HepG2 (cell line): Measurements from ENCODE around the gene SSTR5. TPM values are rescaled to one million over a fixed set of nuclear protein-coding genes. Genes with fewer than 3 reads are reported as not detected.

Source experiments
- ATRX ChIP-seq: sonication (generic); formaldehyde crosslinking; IDR thresholded peaks from 2 replicates; pipeline ENCODE4 v1.4.0; 2020; ENCODE audit warnings: missing genetic modification reagents, borderline replicate concordance
- GABPB1 ChIP-seq: IDR thresholded peaks from 2 replicates; pipeline ENCODE4 v1.6.1; 2016; ENCODE audit warnings: mild to moderate bottlenecking, missing genetic modification reagents, moderate library complexity, missing compliant biosample characterization
- MXD4 ChIP-seq: IDR thresholded peaks from 2 replicates; pipeline ENCODE4 v1.6.1; 2016; ENCODE audit warnings: mild to moderate bottlenecking, missing biosample characterization, missing genetic modification reagents
- POLR2A ChIP-seq, 2 experiments: IDR thresholded peaks; 2 replicates each; pipeline ENCODE4 v1.6.1; 2011; ENCODE audit warnings: low read depth in 2 of 2, low read length in 2 of 2, mild to moderate bottlenecking in 1 of 2, moderate library complexity in 1 of 2; ENCODE audit not compliant: insufficient read depth in 1 of 2
- ZFP90 ChIP-seq: sonication (generic); formaldehyde crosslinking; IDR thresholded peaks from 2 replicates; pipeline ENCODE4 v1.8.0; 2022; ENCODE audit warnings: missing genetic modification reagents, mild to moderate bottlenecking, inconsistent platforms, borderline replicate concordance
- ZKSCAN1 ChIP-seq: fragments of 150-350 bp; IDR thresholded peaks from 2 replicates; pipeline ENCODE4 v1.6.1; 2014; ENCODE audit warnings: low read length
- ZNF180 ChIP-seq: sonication (generic); formaldehyde crosslinking; IDR thresholded peaks from 2 replicates; pipeline ENCODE4 v1.4.0; 2020; ENCODE audit warnings: low read depth, missing genetic modification reagents, borderline replicate concordance
- ZNF230 ChIP-seq: sonication (generic); formaldehyde crosslinking; IDR thresholded peaks from 2 replicates; pipeline ENCODE4 v1.4.0; 2020; ENCODE audit warnings: mild to moderate bottlenecking, missing genetic modification reagents
- ZNF326 ChIP-seq: sonication (generic); formaldehyde crosslinking; IDR thresholded peaks from 2 replicates; pipeline ENCODE4 v1.4.0; 2020; ENCODE audit warnings: missing genetic modification reagents, borderline replicate concordance
- ZNF562 ChIP-seq: sonication (generic); formaldehyde crosslinking; IDR thresholded peaks from 2 replicates; pipeline ENCODE4 v1.8.0; 2022; ENCODE audit warnings: missing genetic modification reagents, borderline replicate concordance
- ZNF773 ChIP-seq: sonication (generic); formaldehyde crosslinking; IDR thresholded peaks from 2 replicates; pipeline ENCODE4 v1.4.0; 2020; ENCODE audit warnings: missing genetic modification reagents, borderline replicate concordance
- ZNF792 ChIP-seq: IDR thresholded peaks from 2 replicates; pipeline ENCODE4 v1.6.1; 2016
- polyA plus RNA-seq, 8 experiments: library from polyadenylated mRNA; depleted of rRNA in 3 of 8; stranded (reverse) in 7 of 8; unstranded in 1 of 8; fragments of >200 nt; fragmentation: Illumina TruSeq in 4 of 8; extraction: Trizol in 4 of 8; gene quantifications; 2 replicates each; pipeline versions ENCODE4 v1.2.1 to v1.2.3, GENCODE V29; 2011 to 2016; ENCODE audit warnings: low read depth in 4 of 8, missing spikeins in 1 of 8, mixed read lengths in 1 of 8; ENCODE audit not compliant: insufficient read depth in 1 of 8
- total RNA-seq, 5 experiments: library from RNA; depleted of rRNA; stranded (reverse); fragments of >200 nt; fragmentation: Illumina TruSeq; extraction: Trizol; gene quantifications; 2 replicates each; pipeline ENCODE4 v1.2.3, GENCODE V29; 2016; ENCODE audit warnings: low read depth in 1 of 5
- TF ChIP-seq, protein P1 (sequence below): sonication (generic); formaldehyde crosslinking; IDR thresholded peaks from 2 replicates; pipeline ENCODE4 v1.9.0; 2021; ENCODE audit warnings: missing genetic modification reagents, borderline replicate concordance
- TF ChIP-seq, protein P2 (sequence below): sonication (generic); formaldehyde crosslinking; IDR thresholded peaks from 2 replicates; pipeline ENCODE4 v1.9.0; 2021; ENCODE audit warnings: missing genetic modification reagents, borderline replicate concordance
- TF ChIP-seq, protein P3 (sequence below): sonication (generic); formaldehyde crosslinking; IDR thresholded peaks from 2 replicates; pipeline ENCODE4 v1.4.0; 2020; ENCODE audit warnings: missing genetic modification reagents, mild to moderate bottlenecking, borderline replicate concordance
- TF ChIP-seq, protein P4 (sequence below): IDR thresholded peaks from 2 replicates; pipeline ENCODE4 v1.6.1; 2016; ENCODE audit warnings: missing compliant biosample characterization, missing genetic modification reagents, borderline replicate concordance
- TF ChIP-seq, protein P5 (sequence below): IDR thresholded peaks from 2 replicates; pipeline ENCODE4 v1.6.1; 2012; ENCODE audit warnings: inconsistent platforms

The SSTR5 gene
- total and polyA plus RNA-seq, 2 of the 13 experiments (the other 11 are each of a cell fraction or from before 2014, with no cell fraction given) = 0.20 to 0.49 TPM

DNA sequence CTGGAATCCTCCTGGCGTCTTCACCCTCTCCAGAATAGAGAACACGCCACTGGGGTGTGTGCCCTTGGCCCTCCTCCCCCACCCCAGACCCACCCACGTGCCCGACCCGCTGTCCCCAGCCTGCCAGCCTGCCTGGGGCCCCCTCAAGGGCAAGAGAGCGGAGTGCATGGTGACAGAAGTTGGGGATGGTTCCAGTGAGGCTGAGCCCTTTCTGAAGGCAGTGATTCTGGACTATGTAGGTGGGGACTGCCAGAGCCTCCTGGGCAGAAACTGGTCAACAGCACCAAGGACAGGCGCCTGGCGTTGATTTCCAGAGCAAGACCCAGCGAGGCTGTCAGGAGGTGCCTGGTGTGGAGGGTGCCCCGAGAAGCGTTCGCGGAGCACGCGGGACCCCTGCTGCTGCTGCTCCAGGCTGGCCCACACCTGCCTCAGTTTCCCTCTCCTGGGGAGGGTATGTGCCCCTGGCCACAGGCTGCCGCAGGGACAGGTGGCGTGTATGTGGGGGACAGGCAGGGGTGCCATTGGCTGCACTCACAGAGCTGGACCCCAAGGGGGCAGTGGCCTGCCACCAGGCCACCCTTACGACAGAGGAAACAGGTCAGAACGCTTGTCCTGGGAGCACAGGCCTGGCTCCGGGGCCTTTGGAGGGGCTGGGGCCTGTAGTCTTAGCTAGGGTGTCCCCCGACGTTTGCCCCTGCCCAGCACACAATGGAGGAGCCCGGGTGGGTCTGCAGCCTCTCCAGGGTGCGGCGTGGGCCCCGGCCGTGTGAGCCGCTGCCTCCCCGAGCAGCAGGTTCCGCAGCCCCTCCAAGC is 1.2 kb downstream of the SSTR5 start (continued):
- TF ChIP-seq, protein P1, sequence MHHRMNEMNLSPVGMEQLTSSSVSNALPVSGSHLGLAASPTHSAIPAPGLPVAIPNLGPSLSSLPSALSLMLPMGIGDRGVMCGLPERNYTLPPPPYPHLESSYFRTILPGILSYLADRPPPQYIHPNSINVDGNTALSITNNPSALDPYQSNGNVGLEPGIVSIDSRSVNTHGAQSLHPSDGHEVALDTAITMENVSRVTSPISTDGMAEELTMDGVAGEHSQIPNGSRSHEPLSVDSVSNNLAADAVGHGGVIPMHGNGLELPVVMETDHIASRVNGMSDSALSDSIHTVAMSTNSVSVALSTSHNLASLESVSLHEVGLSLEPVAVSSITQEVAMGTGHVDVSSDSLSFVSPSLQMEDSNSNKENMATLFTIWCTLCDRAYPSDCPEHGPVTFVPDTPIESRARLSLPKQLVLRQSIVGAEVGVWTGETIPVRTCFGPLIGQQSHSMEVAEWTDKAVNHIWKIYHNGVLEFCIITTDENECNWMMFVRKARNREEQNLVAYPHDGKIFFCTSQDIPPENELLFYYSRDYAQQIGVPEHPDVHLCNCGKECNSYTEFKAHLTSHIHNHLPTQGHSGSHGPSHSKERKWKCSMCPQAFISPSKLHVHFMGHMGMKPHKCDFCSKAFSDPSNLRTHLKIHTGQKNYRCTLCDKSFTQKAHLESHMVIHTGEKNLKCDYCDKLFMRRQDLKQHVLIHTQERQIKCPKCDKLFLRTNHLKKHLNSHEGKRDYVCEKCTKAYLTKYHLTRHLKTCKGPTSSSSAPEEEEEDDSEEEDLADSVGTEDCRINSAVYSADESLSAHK (CRISPR knock-in tag) = no peak
- TF ChIP-seq ATRX (CRISPR knock-in tag) = no peak
- peak; percentile 22; the same call in 1 of the 2 replicates for TF ChIP-seq GABPB1 (CRISPR knock-in tag)
- no peak for TF ChIP-seq ZNF773 (CRISPR knock-in tag)
- TF ChIP-seq POLR2A (IDR thresholded peaks at IDR 0.05; ENCODE audit: insufficient read depth in 1 of 2, low read depth in 2 of 2, low read length in 2 of 2) = peak in 1 of 2 experiments; percentile 27; a peak in 1 of 4 replicates
- peak; percentile 95 for TF ChIP-seq ZNF326
- TF ChIP-seq ZNF230 (CRISPR knock-in tag) = no peak
- TF ChIP-seq, protein P2, sequence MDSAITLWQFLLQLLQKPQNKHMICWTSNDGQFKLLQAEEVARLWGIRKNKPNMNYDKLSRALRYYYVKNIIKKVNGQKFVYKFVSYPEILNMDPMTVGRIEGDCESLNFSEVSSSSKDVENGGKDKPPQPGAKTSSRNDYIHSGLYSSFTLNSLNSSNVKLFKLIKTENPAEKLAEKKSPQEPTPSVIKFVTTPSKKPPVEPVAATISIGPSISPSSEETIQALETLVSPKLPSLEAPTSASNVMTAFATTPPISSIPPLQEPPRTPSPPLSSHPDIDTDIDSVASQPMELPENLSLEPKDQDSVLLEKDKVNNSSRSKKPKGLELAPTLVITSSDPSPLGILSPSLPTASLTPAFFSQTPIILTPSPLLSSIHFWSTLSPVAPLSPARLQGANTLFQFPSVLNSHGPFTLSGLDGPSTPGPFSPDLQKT (CRISPR knock-in tag) = no peak
- 0 out of 2 replicates have a peak, but pooled peaks have one; percentile 28 for TF ChIP-seq ZFP90 (CRISPR knock-in tag)
- TF ChIP-seq ZKSCAN1 = no peak
- TF ChIP-seq MXD4 = no peak
- TF ChIP-seq, protein P3, sequence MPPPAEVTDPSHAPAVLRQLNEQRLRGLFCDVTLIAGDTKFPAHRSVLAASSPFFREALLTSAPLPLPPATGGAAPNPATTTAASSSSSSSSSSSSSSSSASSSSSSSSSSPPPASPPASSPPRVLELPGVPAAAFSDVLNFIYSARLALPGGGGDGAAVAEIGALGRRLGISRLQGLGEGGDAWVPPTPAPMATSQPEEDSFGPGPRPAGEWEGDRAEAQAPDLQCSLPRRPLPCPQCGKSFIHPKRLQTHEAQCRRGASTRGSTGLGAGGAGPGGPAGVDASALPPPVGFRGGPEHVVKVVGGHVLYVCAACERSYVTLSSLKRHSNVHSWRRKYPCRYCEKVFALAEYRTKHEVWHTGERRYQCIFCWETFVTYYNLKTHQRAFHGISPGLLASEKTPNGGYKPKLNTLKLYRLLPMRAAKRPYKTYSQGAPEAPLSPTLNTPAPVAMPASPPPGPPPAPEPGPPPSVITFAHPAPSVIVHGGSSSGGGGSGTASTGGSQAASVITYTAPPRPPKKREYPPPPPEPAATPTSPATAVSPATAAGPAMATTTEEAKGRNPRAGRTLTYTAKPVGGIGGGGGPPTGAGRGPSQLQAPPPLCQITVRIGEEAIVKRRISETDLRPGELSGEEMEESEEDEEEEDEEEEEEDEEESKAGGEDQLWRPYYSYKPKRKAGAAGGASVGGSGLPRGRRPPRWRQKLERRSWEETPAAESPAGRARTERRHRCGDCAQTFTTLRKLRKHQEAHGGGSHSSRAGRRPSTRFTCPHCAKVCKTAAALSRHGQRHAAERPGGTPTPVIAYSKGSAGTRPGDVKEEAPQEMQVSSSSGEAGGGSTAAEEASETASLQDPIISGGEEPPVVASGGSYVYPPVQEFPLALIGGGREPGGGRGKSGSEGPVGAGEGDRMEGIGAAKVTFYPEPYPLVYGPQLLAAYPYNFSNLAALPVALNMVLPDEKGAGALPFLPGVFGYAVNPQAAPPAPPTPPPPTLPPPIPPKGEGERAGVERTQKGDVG (CRISPR knock-in tag) = 0 out of 2 replicates have a peak, but pooled peaks have one; percentile 44
- TF ChIP-seq, protein P4, sequence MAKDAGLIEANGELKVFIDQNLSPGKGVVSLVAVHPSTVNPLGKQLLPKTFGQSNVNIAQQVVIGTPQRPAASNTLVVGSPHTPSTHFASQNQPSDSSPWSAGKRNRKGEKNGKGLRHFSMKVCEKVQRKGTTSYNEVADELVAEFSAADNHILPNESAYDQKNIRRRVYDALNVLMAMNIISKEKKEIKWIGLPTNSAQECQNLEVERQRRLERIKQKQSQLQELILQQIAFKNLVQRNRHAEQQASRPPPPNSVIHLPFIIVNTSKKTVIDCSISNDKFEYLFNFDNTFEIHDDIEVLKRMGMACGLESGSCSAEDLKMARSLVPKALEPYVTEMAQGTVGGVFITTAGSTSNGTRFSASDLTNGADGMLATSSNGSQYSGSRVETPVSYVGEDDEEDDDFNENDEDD = no peak
- TF ChIP-seq, protein P5, sequence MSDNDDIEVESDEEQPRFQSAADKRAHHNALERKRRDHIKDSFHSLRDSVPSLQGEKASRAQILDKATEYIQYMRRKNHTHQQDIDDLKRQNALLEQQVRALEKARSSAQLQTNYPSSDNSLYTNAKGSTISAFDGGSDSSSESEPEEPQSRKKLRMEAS = no peak
- TF ChIP-seq ZNF180 (CRISPR knock-in tag) = no peak
- TF ChIP-seq ZNF792 (CRISPR knock-in tag) = no peak
- no peak for TF ChIP-seq ZNF562 (CRISPR knock-in tag)
